NOMO-1 treated with dmso at 0.1 percent for 144 hours (cell line): Measurements from ENCODE around the gene SLC7A6.

Source experiments
- DNase-seq: peaks from one replicate; lab custom pipeline; 2025; ENCODE audit not compliant: unreplicated experiment; lab: John Stamatoyannopoulos, UW

SLC7A6 gene

GRCh38 chr16:68339214-68339613, 74.9 kb downstream of the SLC7A6 start:
- no peak for DNase-seq

GRCh38 chr16:68342620-68343019, 78.3 kb downstream of the SLC7A6 start:
- no peak for DNase-seq

GRCh38 chr16:68343137-68343536, 78.8 kb downstream of the SLC7A6 start:
- DNase-seq = no peak

GRCh38 chr16:68344252-68344651, 79.9 kb downstream of the SLC7A6 start:
- DNase-seq = no peak

GRCh38 chr16:68345351-68345810, 81.1 kb downstream of the SLC7A6 start:
- no peak for DNase-seq

- DNase-seq = no peak
Observed at GRCh38 chr16:68345958-68346635, 81.8 kb downstream of the SLC7A6 start.

GRCh38 chr16:68346892-68347480, 82.7 kb downstream of the SLC7A6 start:
- DNase-seq = no peak

- no peak for DNase-seq
Observed at GRCh38 chr16:68347605-68348004, 83.3 kb downstream of the SLC7A6 start.

- DNase-seq = no peak
Observed at GRCh38 chr16:68348639-68349445, 84.5 kb downstream of the SLC7A6 start.

GRCh38 chr16:68349838-68350410, 85.6 kb downstream of the SLC7A6 start:
- no peak for DNase-seq

- no peak for DNase-seq
Observed at GRCh38 chr16:68350813-68351350, 86.6 kb downstream of the SLC7A6 start.
